Activated CD8-positive, alpha-beta T cell treated with anti-CD3 and anti-CD28 coated beads for 36 hours (primary cell): ENCODE measurements around the gene PCDHA1. TPM values are rescaled to one million over a fixed set of nuclear protein-coding genes. Genes with fewer than 3 reads are reported as not detected.
"Not testable (repeated sequence)": the region's sequence is repeated elsewhere in the genome, so short reads cannot be mapped to it uniquely, and the experiment has no call there.

Experiments used
- ATAC-seq: fragments of 200-7000 bp; cut with Tn5 transposase; one replicate; pipeline ENCODE4 v1.10.0; 2021; ENCODE audit warnings: mild to moderate bottlenecking, moderate library complexity
- CTCF ChIA-PET: fragments of 350-600 bp; sonication (Branson Sonifier 250); formaldehyde crosslinking; loops from one replicate; lab custom pipeline; 2021; ENCODE audit warnings: antibody characterized with exemption; lab: Charles Lee
- POLR2A ChIA-PET: fragments of 350-600 bp; sonication (Branson Sonifier 250); formaldehyde crosslinking; loops from one replicate; lab custom pipeline; 2021; ENCODE audit warnings: antibody characterized with exemption; lab: Charles Lee
- DNase-seq: peaks from one replicate; pipeline ENCODE4 v3.0.0-alpha.2; 2020
- H3K27ac Mint-ChIP-seq: one replicate; pipeline ENCODE4 v1.8.0; 2021; ENCODE audit warnings: mild to moderate bottlenecking, mixed read lengths
- H3K27me3 Mint-ChIP-seq: one replicate; pipeline ENCODE4 v1.8.0; 2021; ENCODE audit warnings: mixed read lengths
- H3K36me3 Mint-ChIP-seq: one replicate; pipeline ENCODE4 v1.8.0; 2021; ENCODE audit warnings: low read depth, mixed read lengths
- H3K4me1 Mint-ChIP-seq: one replicate; pipeline ENCODE4 v1.8.0; 2021; ENCODE audit warnings: low read depth, mixed read lengths
- H3K4me3 Mint-ChIP-seq: one replicate; pipeline ENCODE4 v1.8.0; 2021; ENCODE audit warnings: mild to moderate bottlenecking, moderate library complexity, mixed read lengths
- H3K9me3 Mint-ChIP-seq: one replicate; pipeline ENCODE4 v1.8.0; 2021; ENCODE audit warnings: mixed read lengths
- intact Hi-C: fragments of 100-400 bp; cut with micrococcal nuclease; formaldehyde crosslinking; loops from one replicate; pipeline ENCODE4 v1.10.0; 2022
- total RNA-seq, 2 experiments: library from RNA; stranded (reverse); gene quantifications; one replicate each; pipeline ENCODE4 v1.2.3, GENCODE V29; 2021
- TF ChIP-seq, protein P1 (sequence below): fragments of 200-600 bp; IDR thresholded peaks from one replicate; pipeline ENCODE4 v1.8.0; 2022; ENCODE audit warnings: antibody characterized with exemption, mild to moderate bottlenecking

PCDHA1 gene
- total RNA-seq, 2 experiments from 2014 or later: not detected

DNA sequence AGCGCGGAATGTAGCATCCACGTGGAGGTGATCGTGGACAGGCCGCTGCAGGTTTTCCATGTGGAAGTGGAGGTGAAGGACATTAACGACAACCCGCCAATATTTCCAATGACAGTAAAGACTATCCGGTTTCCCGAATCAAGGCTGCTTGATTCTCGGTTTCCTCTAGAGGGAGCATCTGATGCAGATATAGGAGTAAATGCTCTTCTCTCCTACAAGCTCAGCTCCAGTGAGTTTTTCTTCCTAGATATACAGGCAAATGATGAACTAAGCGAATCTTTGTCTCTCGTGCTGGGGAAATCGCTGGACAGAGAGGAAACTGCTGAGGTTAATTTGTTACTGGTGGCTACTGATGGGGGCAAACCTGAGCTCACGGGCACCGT is 9.3 kb downstream of the PCDHA1 start:
- TF ChIP-seq, protein P1, sequence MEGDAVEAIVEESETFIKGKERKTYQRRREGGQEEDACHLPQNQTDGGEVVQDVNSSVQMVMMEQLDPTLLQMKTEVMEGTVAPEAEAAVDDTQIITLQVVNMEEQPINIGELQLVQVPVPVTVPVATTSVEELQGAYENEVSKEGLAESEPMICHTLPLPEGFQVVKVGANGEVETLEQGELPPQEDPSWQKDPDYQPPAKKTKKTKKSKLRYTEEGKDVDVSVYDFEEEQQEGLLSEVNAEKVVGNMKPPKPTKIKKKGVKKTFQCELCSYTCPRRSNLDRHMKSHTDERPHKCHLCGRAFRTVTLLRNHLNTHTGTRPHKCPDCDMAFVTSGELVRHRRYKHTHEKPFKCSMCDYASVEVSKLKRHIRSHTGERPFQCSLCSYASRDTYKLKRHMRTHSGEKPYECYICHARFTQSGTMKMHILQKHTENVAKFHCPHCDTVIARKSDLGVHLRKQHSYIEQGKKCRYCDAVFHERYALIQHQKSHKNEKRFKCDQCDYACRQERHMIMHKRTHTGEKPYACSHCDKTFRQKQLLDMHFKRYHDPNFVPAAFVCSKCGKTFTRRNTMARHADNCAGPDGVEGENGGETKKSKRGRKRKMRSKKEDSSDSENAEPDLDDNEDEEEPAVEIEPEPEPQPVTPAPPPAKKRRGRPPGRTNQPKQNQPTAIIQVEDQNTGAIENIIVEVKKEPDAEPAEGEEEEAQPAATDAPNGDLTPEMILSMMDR: no peak
- H3K36me3 Mint-ChIP-seq: peaks cover 7% of the 10 kb centered on the region
- no peak overlapping the region for H3K27ac Mint-ChIP-seq
- no peak overlapping the region for H3K4me3 Mint-ChIP-seq
- ChIA-PET POLR2A (no interaction called here), CTCF (interaction anchor here (1.0 to 1.3 kb wide), 3 partner anchors 9 to 13 kb away, joined by 3 to 5 read pairs (median 5); partner anchors contain the start of genes PCDHA1 and PCDHA4)
- no peaks in the 10 kb centered on the region for H3K4me1 Mint-ChIP-seq
- H3K27me3 Mint-ChIP-seq: peaks cover 20% of the 10 kb centered on the region
- peaks cover 22% of the 10 kb centered on the region for H3K9me3 Mint-ChIP-seq
- intact Hi-C loops: no loop called here
- ATAC-seq: no peak
- DNase-seq: no peak

DNA sequence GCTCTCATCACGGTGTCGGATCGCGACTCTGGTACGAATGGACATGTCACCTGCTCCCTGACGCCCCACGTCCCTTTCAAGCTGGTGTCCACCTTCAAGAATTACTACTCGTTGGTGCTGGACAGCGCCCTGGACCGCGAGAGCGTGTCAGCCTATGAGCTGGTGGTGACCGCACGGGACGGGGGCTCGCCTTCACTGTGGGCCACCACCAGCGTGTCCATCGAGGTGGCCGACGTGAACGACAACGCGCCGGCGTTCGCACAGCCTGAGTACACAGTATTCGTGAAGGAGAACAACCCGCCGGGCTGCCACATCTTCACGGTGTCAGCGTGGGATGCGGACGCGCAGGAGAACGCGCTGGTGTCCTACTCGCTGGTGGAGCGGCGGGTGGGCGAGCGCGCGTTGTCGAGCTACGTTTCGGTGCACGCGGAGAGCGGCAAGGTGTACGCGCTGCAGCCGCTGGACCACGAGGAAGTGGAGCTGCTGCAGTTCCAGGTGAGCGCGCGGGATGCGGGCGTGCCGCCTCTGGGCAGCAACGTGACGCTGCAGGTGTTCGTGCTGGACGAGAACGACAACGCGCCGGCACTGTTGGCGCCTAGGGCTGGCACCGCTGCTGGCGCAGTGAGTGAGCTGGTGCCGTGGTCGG is 10.3 kb downstream of the PCDHA1 start:
- CTCF ChIA-PET: interaction anchor here (1.3 kb wide), 1 partner anchor 24 kb away, joined by 3 read pairs; no protein-coding TSS in a partner anchor
- H3K27ac Mint-ChIP-seq, H3K4me1 Mint-ChIP-seq, intact Hi-C loops, POLR2A ChIA-PET, H3K36me3 Mint-ChIP-seq, ATAC-seq, H3K4me3 Mint-ChIP-seq, DNase-seq: not testable (repeated sequence)
- Mint-ChIP-seq H3K9me3 (peaks cover 23% of the 10 kb centered on the region), H3K27me3 (peaks cover 19% of the 10 kb centered on the region)

DNA sequence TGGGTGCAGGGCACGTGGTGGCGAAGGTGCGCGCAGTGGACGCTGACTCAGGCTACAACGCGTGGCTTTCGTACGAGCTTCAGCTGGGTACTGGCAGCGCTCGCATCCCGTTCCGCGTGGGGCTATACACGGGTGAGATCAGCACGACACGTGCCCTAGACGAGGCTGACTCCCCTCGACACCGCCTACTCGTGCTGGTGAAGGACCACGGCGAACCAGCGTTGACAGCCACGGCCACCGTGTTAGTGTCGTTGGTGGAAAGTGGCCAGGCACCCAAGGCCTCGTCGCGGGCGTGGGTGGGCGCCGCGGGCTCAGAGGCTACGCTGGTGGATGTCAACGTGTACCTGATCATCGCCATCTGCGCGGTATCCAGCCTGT is 10.8 kb downstream of the PCDHA1 start:
- CTCF ChIA-PET: interaction anchor here (1.3 kb wide), 1 partner anchor 23 kb away, joined by 3 read pairs; no protein-coding TSS in a partner anchor
- H3K36me3 Mint-ChIP-seq: peaks cover 9% of the 10 kb centered on the region
- POLR2A ChIA-PET: no interaction called here
- no peaks in the 10 kb centered on the region for H3K4me1 Mint-ChIP-seq
- no peak overlapping the region for H3K27ac Mint-ChIP-seq
- peaks cover 22% of the 10 kb centered on the region for H3K27me3 Mint-ChIP-seq
- ATAC-seq (no peak), DNase-seq (no peak)
- H3K4me3 Mint-ChIP-seq: no peak overlapping the region
- TF ChIP-seq, protein P1: no peak
- intact Hi-C loops: no loop called here
- H3K9me3 Mint-ChIP-seq: peaks cover 28% of the 10 kb centered on the region

DNA sequence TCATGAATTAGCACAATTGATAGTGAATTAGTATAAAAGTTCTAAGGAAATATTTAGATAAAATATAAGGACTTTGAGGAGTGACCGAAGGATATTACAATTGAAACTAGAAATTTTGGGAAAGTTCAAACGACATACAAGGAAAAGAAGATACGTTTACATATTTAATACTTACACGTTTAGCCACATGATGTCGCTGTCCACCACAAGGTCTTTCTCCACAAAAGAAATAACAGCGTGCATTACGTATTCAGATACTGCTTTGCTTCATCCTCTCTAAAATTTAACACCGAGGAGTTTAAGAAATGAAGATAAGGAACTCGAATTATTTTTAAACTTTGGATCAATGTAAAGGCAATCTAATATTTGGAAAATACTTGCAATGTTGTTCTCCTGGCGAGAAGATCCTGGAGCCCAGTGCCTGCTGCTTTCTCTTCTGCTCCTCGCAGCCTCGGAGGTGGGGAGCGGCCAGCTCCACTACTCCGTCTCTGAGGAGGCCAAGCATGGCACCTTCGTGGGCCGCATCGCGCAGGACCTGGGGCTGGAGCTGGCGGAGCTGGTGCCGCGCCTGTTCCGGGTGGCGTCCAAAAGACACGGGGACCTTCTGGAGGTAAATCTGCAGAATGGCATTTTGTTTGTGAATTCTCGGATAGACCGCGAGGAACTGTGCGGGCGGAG is 15.0 kb downstream of the PCDHA1 start, which contains the start of gene PCDHA3:
TSS of gene PCDHA3 (plus strand) at position 242 of the 678 bp plus-strand sequence.
- ChIA-PET POLR2A (no interaction called here), CTCF (interaction anchor here (1.1 to 1.2 kb wide), 2 partner anchors 8 to 15 kb away, joined by 3 read pairs; partner anchors contain the start of gene PCDHA1)
- intact Hi-C loops: no loop called here
- TF ChIP-seq, protein P1: no peak
- Mint-ChIP-seq H3K27ac (no peak within 1 kb of the TSS), H3K27me3 (peaks cover 23% of the 10 kb centered on the region), H3K4me3 (no peak within 1 kb of the TSS), H3K36me3 (peaks cover 6% of the 10 kb centered on the region), H3K9me3 (peaks cover 21% of the 10 kb centered on the region), H3K4me1 (no peaks in the 10 kb centered on the region)
- peak; percentile 9 for DNase-seq
- ATAC-seq: no peak

DNA sequence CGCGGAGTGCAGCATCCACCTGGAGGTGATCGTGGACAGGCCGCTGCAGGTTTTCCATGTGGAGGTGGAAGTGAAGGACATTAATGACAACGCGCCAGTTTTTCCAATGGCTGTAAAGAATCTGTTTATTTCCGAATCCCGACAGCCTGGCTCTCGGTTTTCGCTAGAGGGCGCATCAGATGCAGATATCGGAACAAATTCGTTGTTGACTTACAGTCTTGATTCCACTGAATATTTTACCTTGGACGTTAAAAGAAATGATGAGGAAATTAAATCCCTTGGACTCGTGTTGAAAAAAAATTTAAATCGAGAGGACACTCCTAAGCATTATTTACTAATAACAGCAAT is 15.5 kb downstream of the PCDHA1 start:
- DNase-seq: no peak

DNA sequence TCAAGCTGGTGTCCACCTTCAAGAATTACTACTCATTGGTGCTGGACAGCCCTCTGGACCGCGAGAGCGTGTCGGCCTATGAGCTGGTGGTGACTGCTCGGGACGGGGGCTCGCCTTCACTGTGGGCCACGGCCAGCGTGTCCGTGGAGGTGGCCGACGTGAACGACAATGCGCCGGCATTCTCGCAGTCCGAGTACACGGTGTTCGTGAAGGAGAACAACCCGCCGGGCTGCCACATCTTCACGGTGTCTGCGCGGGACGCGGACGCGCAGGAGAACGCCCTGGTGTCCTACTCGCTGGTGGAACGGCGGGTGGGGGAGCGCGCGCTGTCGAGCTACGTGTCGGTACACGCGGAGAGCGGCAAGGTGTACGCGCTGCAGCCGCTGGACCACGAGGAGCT is 16.4 kb downstream of the PCDHA1 start:
- DNase-seq, POLR2A ChIA-PET, H3K36me3 Mint-ChIP-seq, H3K4me3 Mint-ChIP-seq, intact Hi-C loops, ATAC-seq, H3K27ac Mint-ChIP-seq, H3K4me1 Mint-ChIP-seq: not testable (repeated sequence)
- Mint-ChIP-seq H3K27me3 (peaks cover 30% of the 10 kb centered on the region), H3K9me3 (peaks cover 25% of the 10 kb centered on the region)
- CTCF ChIA-PET: interaction anchor here (1.1 kb wide), 1 partner anchor 16 kb away, joined by 3 read pairs; the partner anchor contains the start of gene PCDHA1

More for the DNA sequence above, 15.5 kb downstream of the PCDHA1 start:
- Mint-ChIP-seq H3K27me3 (peaks cover 25% of the 10 kb centered on the region), H3K4me3 (no peak overlapping the region), H3K4me1 (no peaks in the 10 kb centered on the region), H3K27ac (no peak overlapping the region), H3K9me3 (peaks cover 21% of the 10 kb centered on the region), H3K36me3 (peaks cover 6% of the 10 kb centered on the region)
- TF ChIP-seq, protein P1: no peak
- ChIA-PET POLR2A (no interaction called here), CTCF (interaction anchor here (1.1 to 1.2 kb wide), 2 partner anchors 8 to 15 kb away, joined by 3 read pairs; partner anchors contain the start of gene PCDHA1)
- intact Hi-C loops: no loop called here
- ATAC-seq: no peak
